ENCODE results near the gene TCP11L1.
"Not testable (repeated sequence)": the region's sequence is repeated elsewhere in the genome, so short reads cannot be mapped to it uniquely, and the experiment has no call there.

Gene TCP11L1

DNA sequence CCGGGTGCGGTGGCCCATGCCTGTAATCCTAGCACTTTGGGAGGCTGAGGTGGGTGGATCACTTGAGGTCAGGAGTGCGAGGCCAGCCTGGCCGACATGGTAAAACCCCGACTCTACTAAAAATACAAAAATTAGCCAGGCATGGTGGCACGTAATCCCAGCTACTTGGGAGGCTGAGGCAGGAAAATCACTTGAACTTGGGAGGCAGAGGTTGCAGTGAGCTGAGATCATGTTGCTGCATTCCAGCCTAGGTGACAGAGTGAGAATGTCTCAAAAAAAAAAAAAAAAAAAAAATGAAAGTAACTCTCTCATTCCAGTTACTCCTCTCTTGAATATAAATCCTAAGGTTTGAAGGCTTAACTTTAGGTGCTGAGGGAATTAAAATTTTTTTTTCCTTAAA, 10.2 kb upstream of the TCP11L1 start:
- not testable (repeated sequence) for DNase-seq (ENCODE audit: low read depth, low spot score)

DNA sequence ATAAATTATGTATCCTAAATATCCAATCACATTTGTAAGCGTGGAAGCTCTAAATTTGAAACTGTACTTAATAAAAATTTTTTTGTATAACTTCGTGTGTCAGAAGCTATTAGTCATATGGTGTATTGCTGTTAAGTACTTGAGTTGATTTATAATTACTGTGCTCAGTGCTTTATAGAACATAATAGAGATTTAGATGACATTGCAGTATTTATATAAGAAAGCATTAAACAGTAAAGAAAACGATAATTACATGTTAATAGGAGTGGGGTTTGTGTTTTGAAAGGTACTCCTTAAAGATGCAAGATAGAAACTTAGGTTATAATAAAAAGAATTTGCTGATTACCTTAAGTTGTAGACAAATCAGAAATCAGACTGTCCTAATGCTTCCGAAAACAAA, 5.9 kb upstream of the TCP11L1 start:
- no peak for DNase-seq (ENCODE audit: low read depth, low spot score)

DNA sequence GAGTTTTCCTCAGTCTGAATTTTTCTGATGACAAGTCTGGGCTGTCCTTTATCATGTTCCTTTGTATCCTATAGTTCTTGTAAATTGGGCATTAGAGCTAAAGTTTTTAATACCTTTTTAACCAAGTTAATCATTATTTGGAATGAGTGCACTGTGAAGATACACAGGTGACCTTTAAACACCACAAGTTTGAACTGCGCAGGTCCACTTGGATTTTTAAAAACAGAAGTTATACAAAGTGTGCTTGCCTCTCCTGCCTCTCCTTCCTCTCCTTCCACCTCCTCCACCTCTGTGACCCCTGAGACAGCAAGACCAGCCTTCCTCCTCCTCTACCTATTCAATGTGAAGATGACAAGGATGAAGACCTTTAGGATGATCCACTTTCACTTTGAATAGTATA, 4.4 kb upstream of the TCP11L1 start:
- DNase-seq (ENCODE audit: low read depth, low spot score) = no peak

DNA sequence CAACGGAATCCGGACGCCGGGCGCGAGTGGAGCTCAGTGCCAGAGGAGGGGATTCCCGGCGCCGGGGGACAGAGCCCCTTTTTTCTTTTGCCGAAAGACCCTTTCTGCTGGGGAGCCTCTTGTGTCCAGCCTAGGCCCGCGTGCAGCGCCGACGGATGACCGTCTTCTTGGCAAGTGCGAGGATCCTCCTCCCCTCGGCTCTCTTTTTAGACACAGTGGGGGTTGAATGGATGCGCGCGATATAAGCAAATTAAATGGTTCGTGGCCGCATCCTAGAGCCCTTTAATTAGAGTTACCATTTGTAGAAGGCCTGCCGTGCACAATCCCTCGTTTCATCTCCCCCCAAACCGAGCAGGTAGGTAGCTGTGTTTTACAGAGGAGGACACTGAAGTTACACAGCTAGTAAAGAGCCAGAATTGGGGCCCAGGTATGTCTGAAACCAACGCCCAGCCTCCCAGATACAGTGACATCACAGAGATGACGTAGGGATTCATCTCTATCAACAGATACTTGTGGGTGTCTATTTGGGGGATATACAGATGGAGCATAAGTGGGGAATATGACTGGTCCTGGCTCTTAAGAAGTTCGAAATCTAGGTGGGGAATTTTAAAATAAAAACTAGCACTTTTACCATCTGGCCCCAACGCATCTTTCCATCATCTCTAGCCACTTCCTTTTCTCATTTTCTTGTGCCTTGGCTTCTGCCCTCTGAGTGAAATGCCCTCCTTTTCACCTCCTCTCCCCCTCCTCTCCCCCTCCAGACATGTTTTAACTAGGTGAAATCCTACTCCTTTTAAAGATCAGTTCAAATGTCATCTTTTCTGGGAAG, 875 bp downstream of the TCP11L1 start:
- peak; percentile 38 for DNase-seq (ENCODE audit: low read depth, low spot score)

DNA sequence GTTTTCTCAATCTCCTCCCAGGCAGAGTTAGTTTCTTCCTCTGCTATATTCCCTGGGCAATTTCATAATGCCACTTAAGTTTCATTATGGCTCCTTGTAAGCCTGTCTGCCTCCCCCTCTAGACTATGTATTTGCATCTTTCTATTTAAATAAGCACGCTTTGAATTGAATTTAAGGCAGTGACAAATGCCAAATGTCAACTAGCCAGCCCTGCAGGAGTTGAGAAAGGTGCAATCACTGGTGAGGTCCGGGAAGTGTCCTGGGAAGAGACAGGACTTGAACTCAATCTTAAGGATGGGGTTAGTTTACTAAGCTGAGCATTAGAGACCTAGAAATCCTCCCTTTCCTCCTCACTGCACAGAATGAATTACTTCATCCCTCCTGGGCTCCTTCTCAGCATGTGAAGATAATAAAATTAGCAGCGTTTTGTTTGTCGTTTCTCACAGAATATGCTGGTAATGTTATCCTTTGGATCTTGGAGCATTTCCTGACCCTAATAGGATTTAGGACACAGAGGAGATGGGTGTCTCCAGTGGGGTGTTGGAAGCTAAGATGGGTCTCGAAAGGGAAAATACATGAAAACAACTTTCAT, 1.6 kb downstream of the TCP11L1 start:
- DNase-seq (ENCODE audit: low read depth, low spot score) = no peak

DNA sequence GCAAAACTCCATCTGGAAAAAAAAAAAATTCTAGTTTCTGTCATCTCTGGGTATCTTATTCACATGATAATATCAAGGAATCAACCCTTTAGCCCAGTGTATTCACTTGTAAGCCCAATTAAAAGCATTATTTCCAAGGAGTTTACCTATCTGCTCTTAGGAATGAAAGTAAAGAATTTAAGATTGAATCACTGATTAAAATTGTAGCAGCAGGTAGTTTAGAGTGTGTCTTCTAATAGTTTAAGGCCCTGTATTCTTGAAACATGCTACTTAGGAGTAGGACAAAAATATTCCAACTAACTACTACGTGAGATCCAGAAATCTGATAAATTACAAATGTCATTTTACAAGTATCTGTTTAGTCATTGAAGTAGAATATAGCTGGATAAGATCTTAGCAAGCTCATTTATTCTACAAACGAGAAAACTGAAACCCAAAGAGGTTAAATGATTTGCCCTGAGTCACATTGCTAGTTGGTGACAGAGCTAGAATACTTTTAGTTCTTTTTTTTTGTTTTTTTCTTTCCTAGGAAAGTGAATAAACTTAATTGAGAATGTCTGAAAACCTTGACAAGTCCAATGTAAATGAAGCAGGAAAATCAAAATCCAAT, 4.0 kb downstream of the TCP11L1 start:
- DNase-seq (ENCODE audit: low read depth, low spot score) = no peak

DNA sequence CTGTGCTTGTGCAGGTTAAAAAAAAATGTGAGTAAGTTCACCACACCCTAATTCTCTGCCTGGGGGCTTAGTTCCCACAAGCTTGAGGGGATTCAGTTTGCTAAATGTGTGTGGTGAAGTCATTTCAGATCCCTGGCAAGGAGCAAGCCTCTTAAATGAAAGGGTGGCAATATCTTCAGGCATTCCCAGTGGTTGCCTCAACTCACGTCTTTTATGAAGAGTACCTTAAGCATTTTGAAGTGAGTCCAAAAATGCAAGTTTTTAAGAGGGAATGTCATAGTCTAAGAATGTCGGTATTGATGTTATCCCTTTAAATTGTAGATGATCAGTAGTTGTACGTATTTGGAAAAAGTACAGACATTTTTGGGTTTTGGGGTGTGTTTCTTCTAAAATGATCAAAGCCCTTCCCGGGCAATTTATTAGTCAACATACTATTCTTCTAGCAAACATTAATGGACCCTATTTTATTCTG, 4.9 kb downstream of the TCP11L1 start:
- peak; percentile 78 for DNase-seq (ENCODE audit: low read depth, low spot score)

DNA sequence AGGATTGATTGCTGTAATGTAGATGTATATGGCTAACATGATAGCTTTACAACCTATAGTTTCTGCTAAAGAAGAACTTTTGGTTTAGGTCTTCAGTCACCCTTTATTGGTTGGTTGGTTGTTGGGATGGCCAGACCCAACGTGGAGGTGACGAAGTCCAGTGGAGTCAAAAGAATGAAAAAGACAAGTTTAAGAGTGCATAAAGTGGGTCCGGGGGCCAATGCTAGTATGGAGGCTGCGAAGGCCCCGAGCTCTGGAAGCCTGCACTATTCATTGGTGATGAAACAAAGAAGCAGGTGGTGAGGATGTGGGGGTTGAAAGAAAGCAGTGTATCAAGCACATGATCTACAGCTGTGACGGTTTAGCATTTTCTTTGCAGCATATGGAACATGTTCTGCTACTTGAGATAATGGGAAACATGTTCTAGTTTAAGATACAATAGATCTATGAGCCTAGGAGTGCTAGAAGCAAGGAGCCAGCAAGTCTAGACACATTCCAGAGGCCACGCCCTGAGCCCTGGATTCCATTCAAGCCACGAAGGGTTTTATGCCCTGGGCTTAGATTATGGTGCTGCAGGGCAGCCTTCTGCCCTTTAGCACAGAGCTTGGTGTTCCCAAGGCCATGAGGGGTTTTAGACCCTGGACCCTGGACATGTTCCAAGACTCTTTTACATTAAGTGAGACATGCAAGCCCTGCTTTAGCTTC, 6.3 kb downstream of the TCP11L1 start:
- DNase-seq (ENCODE audit: low read depth, low spot score) = no peak

DNA sequence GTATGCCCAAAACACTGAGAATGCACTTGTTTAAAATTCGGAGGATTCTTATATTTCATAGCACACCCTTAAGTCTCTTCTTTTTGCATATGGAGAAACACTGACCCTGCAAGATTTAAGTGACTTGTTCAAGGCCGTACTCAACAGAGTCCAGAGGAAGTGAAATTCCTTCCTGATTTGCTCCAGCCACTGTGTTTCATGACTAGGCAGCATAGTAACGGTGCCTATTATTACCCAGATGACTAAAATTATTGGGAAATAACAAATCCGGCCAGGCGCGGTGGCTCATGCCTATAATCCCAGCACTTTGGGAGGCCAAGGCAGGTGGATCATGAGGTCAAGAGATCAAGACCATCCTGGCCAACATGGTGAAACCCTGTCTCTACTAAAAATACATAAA, 9.3 kb downstream of the TCP11L1 start:
- not testable (repeated sequence) for DNase-seq (ENCODE audit: low read depth, low spot score)

DNA sequence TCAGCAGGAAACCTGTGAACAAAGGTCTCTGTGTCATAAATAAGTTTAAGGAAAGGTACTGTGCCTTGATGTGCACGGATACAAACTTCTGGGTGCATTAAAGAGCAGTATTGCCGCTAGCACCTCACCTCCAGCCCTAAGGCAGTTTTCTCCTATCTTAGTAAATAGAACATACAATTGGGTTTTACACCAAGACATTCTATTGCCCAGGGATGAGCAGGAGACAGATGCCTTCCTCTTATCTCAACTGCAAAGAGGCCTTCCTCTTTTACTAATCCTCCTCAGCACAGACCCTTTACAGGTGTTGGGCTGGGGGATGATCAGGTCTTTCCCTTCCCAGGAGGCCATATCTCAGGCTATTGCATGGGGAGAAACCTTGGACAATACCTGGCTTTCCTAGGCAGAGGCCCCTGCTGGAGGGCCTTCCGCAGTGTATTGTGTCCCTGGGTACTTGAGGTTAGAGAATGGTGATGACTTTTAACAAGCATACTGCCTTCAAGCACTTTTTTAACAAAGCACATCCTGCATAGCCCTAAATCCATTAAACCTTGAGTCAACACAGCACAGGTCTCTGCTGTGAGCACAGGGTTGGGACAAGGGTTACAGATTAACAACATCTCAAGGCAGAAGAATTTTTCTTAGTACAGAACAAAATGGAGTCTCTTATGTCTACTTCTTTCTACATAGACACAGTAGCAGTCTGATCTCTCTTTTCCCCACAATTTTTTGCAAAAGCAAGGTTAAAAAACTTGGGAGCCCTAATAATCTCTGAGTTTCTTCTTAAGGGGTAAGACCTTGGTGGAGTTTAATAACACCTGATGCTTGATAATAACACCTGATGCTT, 10.4 kb downstream of the TCP11L1 start:
- DNase-seq (ENCODE audit: low read depth, low spot score) = not testable (repeated sequence)

DNA sequence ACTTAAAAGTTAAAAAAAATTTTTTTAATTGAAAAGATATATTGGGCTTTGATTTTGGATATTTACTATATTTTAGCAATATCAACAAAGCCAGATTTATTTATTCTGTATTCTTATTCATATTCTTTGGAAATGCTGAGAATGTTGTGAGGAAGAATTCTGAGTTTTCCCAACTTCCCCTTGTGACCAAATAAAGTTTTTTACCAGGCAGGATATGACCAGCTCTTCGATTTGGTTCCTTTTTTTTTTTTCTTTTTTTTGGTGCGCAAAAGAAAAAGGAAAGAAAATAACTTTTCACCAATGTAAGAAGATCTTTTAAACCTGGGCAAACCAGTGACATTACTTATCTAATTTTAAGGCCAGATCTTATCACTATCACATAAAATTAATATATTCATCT, 12.9 kb downstream of the TCP11L1 start:
- DNase-seq (ENCODE audit: low read depth, low spot score) = no peak

DNA sequence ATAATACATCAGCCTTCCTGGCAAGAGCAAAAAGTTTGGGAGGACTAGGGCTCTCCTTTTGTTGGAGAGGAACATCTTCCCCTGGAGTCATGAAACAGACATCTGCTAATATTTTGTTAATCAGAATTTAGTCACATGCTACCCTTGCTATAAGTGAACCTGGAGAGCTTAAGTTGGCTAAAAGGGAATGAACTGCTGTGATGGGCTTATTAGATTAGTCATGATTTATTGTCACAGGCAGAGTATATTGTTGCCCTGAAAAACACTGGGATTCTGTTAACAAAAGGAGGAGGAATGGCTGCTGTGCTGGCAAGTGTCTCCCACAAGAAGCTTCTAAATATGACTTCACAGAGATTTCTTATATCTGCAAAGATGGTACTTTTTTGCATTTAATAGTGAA, 16.0 kb downstream of the TCP11L1 start:
- DNase-seq (ENCODE audit: low read depth, low spot score) = no peak

DNA sequence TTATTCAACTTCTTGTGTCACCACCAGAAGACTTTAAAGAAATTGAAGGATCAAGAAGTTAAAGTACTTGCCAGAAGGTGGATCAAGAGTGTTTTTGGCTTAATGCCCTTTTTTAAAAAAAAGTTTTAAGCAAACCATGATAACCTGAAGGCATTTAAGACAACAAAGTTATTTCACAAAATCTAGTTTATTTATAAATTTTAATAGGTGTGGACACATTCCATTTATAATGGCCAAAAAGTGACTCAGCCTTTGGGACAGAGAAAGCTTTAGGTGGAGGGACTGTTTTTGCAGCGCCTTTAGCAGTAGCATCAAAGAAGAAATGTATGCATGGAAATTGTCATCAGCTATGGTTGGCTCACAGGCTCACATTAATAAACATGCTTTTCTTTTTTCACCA, 17.9 kb downstream of the TCP11L1 start:
- DNase-seq (ENCODE audit: low read depth, low spot score) = no peak

DNA sequence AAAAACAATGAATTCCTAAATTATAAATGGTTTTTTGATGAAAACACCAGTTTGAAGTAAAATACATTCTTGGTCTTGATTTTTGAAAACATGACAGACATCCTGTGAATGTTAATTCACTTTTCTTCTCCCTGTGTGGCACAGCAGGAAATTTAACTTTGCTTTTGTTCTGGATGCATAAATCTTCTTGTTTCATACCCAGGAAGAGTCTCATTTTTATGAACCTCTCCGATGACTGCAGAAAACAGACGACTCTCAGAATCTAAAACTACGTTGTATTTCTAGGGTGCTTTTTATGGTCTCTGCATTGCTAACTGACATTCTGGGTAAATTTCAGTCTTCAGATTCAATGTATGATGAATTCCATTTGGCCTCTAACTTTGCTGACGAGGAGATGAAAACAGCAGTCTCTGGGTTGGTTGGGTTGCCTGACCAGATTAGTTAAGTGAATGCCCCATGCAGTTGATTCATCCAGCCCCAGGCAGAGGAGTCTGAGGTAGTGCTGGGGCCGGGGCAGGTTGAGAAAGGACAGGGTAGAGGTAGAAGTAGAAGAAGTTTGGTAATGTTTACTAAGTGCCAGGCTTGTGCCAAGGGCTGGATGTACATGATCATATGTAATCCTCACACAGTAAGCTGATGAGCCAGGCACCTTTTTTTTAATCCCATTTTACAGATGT, 20.1 kb downstream of the TCP11L1 start:
- DNase-seq (ENCODE audit: low read depth, low spot score) = no peak

DNA sequence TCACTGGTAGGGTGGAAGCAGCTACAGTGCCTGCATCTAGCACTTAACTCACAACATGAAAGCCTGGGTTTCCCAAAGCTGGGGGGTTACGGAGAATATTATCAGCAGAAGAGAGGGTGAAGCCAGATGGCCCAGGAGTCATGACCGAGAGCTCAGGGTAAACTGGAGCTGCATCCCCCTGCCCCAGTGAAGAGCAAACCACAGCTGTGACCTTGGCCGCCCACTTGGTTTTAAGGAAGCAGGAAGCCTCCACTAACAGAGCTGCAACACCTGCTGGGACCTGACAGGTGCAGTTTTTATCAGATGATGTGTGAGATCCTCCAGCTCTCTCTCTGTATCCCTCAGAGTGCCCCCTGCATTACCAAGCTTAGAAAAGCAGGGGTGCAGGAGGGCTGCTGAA, 20.9 kb downstream of the TCP11L1 start:
- DNase-seq (ENCODE audit: low read depth, low spot score) = no peak

DNA sequence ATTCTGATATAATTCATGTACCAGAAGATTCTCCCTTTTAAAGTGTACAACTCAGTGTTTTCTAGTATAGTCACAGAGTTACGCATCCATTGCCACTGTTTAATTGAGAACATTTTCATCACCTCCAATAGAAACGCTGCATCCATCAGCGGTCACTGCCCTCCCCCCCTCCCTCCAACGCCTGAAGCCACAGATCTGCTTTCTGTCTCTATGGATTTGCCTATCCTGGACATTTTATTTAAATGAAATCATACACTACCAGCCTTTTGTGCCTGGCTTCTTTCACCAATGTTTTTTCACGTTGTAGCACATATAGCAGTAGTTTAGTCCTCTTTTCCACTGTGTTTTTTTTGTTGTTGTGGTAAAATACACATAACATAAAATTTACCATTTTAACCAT, 22.8 kb downstream of the TCP11L1 start:
- no peak for DNase-seq (ENCODE audit: low read depth, low spot score)

DNA sequence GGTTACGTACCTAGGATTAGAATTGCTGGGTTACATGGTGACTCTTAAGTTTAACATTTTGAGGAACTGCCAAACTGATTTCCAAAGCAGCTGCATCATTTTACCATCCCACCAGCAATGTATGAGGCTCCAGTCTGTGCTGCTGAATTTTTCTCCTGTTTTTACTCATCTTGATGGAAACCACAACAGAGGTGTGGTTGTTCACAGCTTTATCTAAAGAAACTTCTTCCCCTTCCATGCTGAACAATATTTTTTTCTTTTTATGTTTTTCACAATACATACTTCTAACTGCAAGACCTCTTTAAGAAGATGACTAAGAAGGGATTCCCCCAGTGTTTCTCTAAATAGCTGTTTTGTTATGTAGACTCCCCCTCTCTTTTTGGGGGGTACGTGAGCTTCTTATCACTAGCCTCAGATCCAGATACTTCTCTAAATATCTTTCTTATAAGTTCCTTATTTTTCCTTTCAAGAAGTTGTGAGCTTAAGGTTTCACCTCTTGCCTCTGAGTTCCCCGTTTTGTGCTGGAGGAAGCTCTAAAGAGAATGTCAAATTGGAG, 24.0 kb downstream of the TCP11L1 start:
- DNase-seq (ENCODE audit: low read depth, low spot score) = peak; percentile 44

DNA sequence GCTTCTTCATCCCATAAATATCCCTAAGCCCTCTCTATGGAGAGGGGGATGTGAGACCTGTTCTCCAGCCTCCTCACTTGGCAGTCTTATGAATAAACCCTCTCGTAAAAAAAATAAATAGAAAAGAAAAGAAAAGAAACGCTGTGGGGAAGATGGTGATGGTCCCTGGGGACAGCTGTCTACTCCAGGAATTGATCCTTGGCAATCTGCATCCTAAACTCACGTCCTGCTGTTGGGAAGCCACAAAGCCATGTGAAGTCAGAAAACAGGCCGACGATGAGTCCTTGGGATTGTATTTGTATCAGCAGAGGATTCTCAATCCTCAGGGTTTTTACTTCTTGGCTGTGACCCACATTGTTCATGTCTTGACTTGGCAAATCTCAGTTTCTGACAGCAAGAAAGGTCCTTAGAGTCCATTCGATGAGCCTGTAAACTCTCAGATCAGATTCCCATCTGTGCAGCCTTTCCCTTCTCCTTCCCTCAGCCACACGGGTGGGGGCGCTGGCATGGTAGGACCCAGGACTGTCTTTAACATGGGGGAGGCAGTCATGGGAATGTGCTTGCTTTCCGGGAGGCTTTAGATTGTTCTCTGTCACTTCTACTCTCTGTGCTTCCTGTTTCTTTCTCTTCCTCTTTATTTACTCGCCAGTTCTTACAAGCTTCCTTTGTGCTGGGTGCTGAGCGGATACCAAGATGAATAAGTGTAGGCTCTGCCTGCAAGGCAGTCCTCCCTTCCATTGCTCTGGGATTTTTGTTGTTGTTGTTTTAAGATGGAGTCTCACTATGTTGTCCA, 24.9 kb downstream of the TCP11L1 start:
- DNase-seq (ENCODE audit: low read depth, low spot score) = no peak

DNA sequence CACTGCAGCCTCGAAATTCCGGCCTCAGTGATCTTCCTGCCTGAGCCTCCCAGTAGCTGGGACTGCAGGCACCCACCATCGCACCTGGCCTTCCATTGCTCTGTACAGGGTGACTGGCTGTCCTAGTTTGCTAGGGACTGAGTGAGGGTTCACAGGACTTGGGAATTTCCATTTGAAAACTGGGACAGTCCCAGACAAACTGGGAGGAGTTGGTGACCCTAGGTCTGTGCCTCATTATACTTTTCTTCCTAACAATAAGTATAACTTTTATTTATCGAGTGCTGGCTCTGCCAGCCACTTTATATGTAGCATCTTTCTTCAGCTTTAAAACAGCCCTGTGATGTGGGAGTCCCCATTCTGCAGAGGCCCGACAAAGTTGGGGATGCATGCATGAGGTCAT, 25.5 kb downstream of the TCP11L1 start:
- no peak for DNase-seq (ENCODE audit: low read depth, low spot score)
